ENCODE results near the gene MAGEA4.

Gene MAGEA4

DNA sequence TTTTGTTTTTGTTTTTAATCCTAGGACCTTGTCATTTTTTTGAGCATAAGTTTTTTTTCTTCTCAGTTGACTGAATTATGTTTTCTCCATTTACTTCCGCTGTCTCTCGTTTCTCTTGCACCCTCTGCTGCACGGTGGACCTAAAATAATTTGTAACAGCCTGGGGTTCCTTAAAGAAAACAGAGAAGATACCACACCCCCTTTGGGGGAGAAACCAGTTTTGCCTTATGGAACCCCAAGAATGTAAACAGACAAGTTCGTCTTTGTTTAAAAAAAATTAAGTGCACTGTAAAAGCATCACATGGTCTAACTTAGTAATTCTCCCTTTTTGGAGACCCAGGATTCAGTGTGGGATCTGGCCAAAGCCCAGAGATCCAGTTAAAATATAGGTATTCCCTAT is 32.8 kb upstream of the MAGEA4 start:
- H4K20me1 ChIP-seq (ENCODE audit: insufficient read depth, low read length), result no peaks in the 10 kb centered on the region
- H3K79me2 ChIP-seq (ENCODE audit: insufficient read depth, low read length), result no peaks in the 10 kb centered on the region
- H3K27me3 ChIP-seq (ENCODE audit: insufficient read depth, low read length), result no peaks in the 10 kb centered on the region
- H3K27ac ChIP-seq (ENCODE audit: low read depth, low read length, poor library complexity, severe bottlenecking), result no peak overlapping the region
- H3K4me2 ChIP-seq (ENCODE audit: low read length), result no peak overlapping the region
- no peak overlapping the region for H2AFZ ChIP-seq (ENCODE audit: low read length)
- TF ChIP-seq, protein P1, sequence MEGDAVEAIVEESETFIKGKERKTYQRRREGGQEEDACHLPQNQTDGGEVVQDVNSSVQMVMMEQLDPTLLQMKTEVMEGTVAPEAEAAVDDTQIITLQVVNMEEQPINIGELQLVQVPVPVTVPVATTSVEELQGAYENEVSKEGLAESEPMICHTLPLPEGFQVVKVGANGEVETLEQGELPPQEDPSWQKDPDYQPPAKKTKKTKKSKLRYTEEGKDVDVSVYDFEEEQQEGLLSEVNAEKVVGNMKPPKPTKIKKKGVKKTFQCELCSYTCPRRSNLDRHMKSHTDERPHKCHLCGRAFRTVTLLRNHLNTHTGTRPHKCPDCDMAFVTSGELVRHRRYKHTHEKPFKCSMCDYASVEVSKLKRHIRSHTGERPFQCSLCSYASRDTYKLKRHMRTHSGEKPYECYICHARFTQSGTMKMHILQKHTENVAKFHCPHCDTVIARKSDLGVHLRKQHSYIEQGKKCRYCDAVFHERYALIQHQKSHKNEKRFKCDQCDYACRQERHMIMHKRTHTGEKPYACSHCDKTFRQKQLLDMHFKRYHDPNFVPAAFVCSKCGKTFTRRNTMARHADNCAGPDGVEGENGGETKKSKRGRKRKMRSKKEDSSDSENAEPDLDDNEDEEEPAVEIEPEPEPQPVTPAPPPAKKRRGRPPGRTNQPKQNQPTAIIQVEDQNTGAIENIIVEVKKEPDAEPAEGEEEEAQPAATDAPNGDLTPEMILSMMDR (IDR thresholded peaks at IDR 0.05; ENCODE audit: low read length), result no peak
- no peak for TF ChIP-seq EZH2 (IDR thresholded peaks at IDR 0.05; ENCODE audit: borderline replicate concordance, low read length)
- no peak overlapping the region for H3K9ac ChIP-seq (ENCODE audit: low read length)
- H3K4me3 ChIP-seq (ENCODE audit: low read depth, low read length, poor library complexity, severe bottlenecking), result no peak overlapping the region
- H3K4me1 ChIP-seq (ENCODE audit: insufficient read depth, low read length, severe bottlenecking), result no peaks in the 10 kb centered on the region
- H3F3A ChIP-seq (ENCODE audit: insufficient read depth, low read length), result no peaks in the 10 kb centered on the region
- H3K9me3 ChIP-seq (ENCODE audit: low read length), result no peaks in the 10 kb centered on the region
- no peaks in the 10 kb centered on the region for H3K36me3 ChIP-seq (ENCODE audit: insufficient read depth, low read length)
- H3K9me2 ChIP-seq (ENCODE audit: low read depth, low read length), result no peaks in the 10 kb centered on the region

DNA sequence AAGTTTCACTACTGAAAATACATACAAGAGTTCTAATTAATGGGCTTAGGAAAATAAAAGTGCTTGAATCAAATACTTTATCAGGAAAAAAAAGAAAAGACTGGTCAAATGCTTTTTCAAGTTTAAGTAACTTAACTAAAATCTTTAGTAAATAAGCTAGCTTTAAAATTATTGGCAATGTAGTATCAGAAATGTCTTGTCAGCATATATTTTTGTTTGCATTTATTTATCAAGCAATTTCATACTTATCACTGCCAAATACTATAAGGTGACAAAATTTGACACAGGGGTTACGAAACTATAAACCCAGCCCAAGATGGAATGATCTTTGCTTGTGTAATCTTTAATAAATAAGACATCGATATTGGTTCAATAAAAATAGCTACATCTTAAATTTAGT is 31.8 kb upstream of the MAGEA4 start:
- H3K4me2 ChIP-seq (ENCODE audit: low read length), result no peak overlapping the region
- TF ChIP-seq, protein P1 (IDR thresholded peaks at IDR 0.05; ENCODE audit: low read length), result no peak
- TF ChIP-seq EZH2 (IDR thresholded peaks at IDR 0.05; ENCODE audit: borderline replicate concordance, low read length), result no peak
- no peaks in the 10 kb centered on the region for H3F3A ChIP-seq (ENCODE audit: insufficient read depth, low read length)
- no peak overlapping the region for H2AFZ ChIP-seq (ENCODE audit: low read length)
- H4K20me1 ChIP-seq (ENCODE audit: insufficient read depth, low read length), result no peaks in the 10 kb centered on the region
- no peak overlapping the region for H3K4me3 ChIP-seq (ENCODE audit: low read depth, low read length, poor library complexity, severe bottlenecking)
- no peaks in the 10 kb centered on the region for H3K36me3 ChIP-seq (ENCODE audit: insufficient read depth, low read length)
- H3K79me2 ChIP-seq (ENCODE audit: insufficient read depth, low read length), result no peaks in the 10 kb centered on the region
- H3K9ac ChIP-seq (ENCODE audit: low read length), result no peak overlapping the region
- no peaks in the 10 kb centered on the region for H3K9me3 ChIP-seq (ENCODE audit: low read length)
- no peak overlapping the region for H3K27ac ChIP-seq (ENCODE audit: low read depth, low read length, poor library complexity, severe bottlenecking)
- H3K4me1 ChIP-seq (ENCODE audit: insufficient read depth, low read length, severe bottlenecking), result no peaks in the 10 kb centered on the region
- no peaks in the 10 kb centered on the region for H3K9me2 ChIP-seq (ENCODE audit: low read depth, low read length)
- no peaks in the 10 kb centered on the region for H3K27me3 ChIP-seq (ENCODE audit: insufficient read depth, low read length)

DNA sequence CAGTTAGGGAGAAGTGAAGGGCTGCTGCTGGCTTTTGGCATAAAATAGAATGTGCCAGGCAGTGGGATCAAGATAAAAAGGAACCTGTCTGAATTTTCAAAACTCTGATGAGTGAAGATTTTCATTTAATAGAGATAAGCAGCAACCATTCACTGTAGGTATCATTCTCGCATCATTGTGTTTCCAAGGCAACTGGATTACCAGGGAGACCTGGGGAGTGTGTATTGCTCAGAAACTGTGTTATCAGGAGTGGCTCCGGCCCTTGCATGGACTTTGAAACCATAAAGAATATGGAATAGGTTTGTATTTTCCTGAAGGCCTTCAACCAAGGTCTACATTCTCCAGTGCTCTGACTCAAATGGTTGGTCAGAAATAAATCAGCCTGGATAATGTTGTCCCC is 23.3 kb upstream of the MAGEA4 start:
- Histone ChIP-seq H3K4me3 (ENCODE audit: low read depth, low read length, poor library complexity, severe bottlenecking) (no peak overlapping the region), H3K9ac (ENCODE audit: low read length) (no peak overlapping the region), H4K20me1 (ENCODE audit: insufficient read depth, low read length) (no peaks in the 10 kb centered on the region), H3K36me3 (ENCODE audit: insufficient read depth, low read length) (no peaks in the 10 kb centered on the region), H3K9me2 (ENCODE audit: low read depth, low read length) (no peaks in the 10 kb centered on the region), H2AFZ (ENCODE audit: low read length) (no peak overlapping the region), H3K79me2 (ENCODE audit: insufficient read depth, low read length) (no peaks in the 10 kb centered on the region), H3K4me2 (ENCODE audit: low read length) (no peak overlapping the region), H3K9me3 (ENCODE audit: low read length) (no peaks in the 10 kb centered on the region), H3K27me3 (ENCODE audit: insufficient read depth, low read length) (no peaks in the 10 kb centered on the region), H3K27ac (ENCODE audit: low read depth, low read length, poor library complexity, severe bottlenecking) (no peak overlapping the region), H3K4me1 (ENCODE audit: insufficient read depth, low read length, severe bottlenecking) (no peaks in the 10 kb centered on the region), H3F3A (ENCODE audit: insufficient read depth, low read length) (no peaks in the 10 kb centered on the region)
- TF ChIP-seq, protein P1 (IDR thresholded peaks at IDR 0.05; ENCODE audit: low read length), result no peak
- TF ChIP-seq EZH2 (IDR thresholded peaks at IDR 0.05; ENCODE audit: borderline replicate concordance, low read length), result no peak

Data from OCI-LY1 (cell line).